Chondrocyte (in vitro differentiated cells): Measurements from ENCODE around the gene COL15A1. TPM values are rescaled to one million over a fixed set of nuclear protein-coding genes. Genes with fewer than 3 reads are reported as not detected.
A peak's percentile ranks its signal among the peaks of the same experiment; 100 is the strongest.
"Not testable (repeated sequence)": the region's sequence is repeated elsewhere in the genome, so short reads cannot be mapped to it uniquely, and the experiment has no call there.

Experiments
- DNase-seq: peaks from one replicate; pipeline ENCODE4 v3.0.0; 2021; ENCODE audit warnings: mixed read lengths, low spot score
- H3K27ac Mint-ChIP-seq: one replicate; pipeline ENCODE4 v1.8.0; 2021; ENCODE audit warnings: mild to moderate bottlenecking, moderate library complexity, mixed read lengths; ENCODE audit not compliant: unreplicated experiment
- H3K27me3 Mint-ChIP-seq: 2 replicates; pipeline ENCODE4 v1.8.0; 2021; ENCODE audit warnings: low read depth, mixed read lengths
- H3K36me3 Mint-ChIP-seq: 2 replicates; pipeline ENCODE4 v1.8.0; 2021; ENCODE audit warnings: low read depth, mixed read lengths
- H3K4me1 Mint-ChIP-seq: 2 replicates; pipeline ENCODE4 v1.8.0; 2021; ENCODE audit warnings: low read depth, mild to moderate bottlenecking, mixed read lengths
- H3K4me3 Mint-ChIP-seq: one replicate; pipeline ENCODE4 v1.8.0; 2021; ENCODE audit warnings: mild to moderate bottlenecking, moderate library complexity, mixed read lengths; ENCODE audit not compliant: unreplicated experiment
- H3K9me3 Mint-ChIP-seq: 2 replicates; pipeline ENCODE4 v1.8.0; 2021; ENCODE audit warnings: low read depth, mixed read lengths
- total RNA-seq: library from RNA; stranded (reverse); gene quantifications from 3 replicates; pipeline ENCODE4 v1.2.1, GENCODE V29; 2021
- TF ChIP-seq, protein P1 (sequence below): fragments of 200-600 bp; sonication (generic); IDR thresholded peaks from 2 replicates; pipeline ENCODE4 v1.5.0; 2021; ENCODE audit warnings: antibody characterized with exemption, mild to moderate bottlenecking, moderate library complexity

COL15A1 gene
- total RNA-seq, 1 donor from 2014 or later, result 5.4 TPM

- H3K4me1 Mint-ChIP-seq, result no peaks in the 10 kb centered on the region
- DNase-seq, result no peak
- no peak overlapping the region for H3K27ac Mint-ChIP-seq
- TF ChIP-seq, protein P1, sequence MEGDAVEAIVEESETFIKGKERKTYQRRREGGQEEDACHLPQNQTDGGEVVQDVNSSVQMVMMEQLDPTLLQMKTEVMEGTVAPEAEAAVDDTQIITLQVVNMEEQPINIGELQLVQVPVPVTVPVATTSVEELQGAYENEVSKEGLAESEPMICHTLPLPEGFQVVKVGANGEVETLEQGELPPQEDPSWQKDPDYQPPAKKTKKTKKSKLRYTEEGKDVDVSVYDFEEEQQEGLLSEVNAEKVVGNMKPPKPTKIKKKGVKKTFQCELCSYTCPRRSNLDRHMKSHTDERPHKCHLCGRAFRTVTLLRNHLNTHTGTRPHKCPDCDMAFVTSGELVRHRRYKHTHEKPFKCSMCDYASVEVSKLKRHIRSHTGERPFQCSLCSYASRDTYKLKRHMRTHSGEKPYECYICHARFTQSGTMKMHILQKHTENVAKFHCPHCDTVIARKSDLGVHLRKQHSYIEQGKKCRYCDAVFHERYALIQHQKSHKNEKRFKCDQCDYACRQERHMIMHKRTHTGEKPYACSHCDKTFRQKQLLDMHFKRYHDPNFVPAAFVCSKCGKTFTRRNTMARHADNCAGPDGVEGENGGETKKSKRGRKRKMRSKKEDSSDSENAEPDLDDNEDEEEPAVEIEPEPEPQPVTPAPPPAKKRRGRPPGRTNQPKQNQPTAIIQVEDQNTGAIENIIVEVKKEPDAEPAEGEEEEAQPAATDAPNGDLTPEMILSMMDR, result no peak
- H3K4me3 Mint-ChIP-seq, result no peak overlapping the region
- peaks cover 3% of the 10 kb centered on the region for H3K9me3 Mint-ChIP-seq
- peaks cover 4% of the 10 kb centered on the region for H3K27me3 Mint-ChIP-seq
- H3K36me3 Mint-ChIP-seq, result no peaks in the 10 kb centered on the region
Observed at GRCh38 chr9:99096409-99096808, 152.7 kb downstream of the COL15A1 start.

DNA sequence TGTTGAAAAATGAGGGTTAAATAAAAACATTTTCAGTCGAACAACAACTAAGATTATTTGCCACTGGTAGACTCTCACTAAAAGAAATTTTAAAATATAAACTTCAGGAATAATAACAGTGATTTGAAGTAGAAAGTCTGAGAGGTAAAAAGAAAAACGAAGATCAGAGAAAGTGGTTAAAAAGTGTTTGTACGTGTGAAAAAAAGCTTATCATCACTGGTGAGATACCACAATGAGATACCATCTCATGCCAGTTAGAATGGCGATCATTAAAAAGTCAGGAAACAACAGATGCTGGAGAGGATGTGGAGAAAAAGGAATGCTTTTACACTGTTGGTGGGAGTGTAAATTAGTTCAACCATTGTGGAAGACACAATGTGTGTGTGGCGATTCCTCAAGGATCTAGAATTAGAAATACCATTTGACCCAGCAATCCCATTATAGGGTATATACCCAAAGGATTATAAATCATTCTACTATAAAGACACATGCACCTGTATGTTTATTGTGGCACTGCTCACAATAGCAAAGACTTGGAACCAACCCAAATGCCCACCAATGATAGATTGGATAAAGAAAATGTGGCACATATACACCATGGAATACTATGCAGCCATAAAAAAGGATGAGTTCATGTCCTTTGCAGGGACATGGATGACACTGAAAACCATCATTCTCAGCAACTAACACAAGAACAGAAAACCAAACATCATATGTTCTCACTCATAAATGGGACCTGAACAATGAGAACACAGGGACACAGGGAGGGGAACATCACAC is 156.3 kb downstream of the COL15A1 start:
- not testable (repeated sequence) for H3K27me3 Mint-ChIP-seq, DNase-seq, H3K36me3 Mint-ChIP-seq, H3K4me3 Mint-ChIP-seq, H3K9me3 Mint-ChIP-seq, H3K27ac Mint-ChIP-seq
- H3K4me1 Mint-ChIP-seq, result peaks cover 22% of the 10 kb centered on the region

DNA sequence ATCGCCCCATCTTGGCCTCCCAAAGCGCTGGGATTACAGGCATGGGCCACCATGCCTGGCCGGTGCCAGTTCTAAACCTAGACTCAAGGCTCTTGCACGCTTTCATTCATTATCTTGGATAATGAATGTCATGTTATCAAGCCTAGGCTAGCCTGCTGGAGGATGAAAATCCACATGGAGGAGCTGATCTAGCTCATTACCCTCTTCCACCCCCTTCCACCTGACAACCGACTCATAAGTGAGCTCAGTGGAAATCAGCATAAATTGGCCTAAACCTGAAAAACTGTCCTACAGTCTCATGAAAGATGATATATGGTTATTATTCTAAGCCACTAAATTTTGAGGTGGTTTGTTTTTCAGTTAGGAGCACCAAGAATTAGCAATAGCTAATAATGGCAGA is 157.6 kb downstream of the COL15A1 start:
- Mint-ChIP-seq H3K27ac (no peak overlapping the region), H3K27me3 (peaks cover 4% of the 10 kb centered on the region), H3K4me1 (peaks cover 26% of the 10 kb centered on the region), H3K4me3 (no peak overlapping the region), H3K36me3 (no peaks in the 10 kb centered on the region), H3K9me3 (peaks cover 3% of the 10 kb centered on the region)
- TF ChIP-seq, protein P1, result no peak
- no peak for DNase-seq

- Mint-ChIP-seq H3K27me3 (peaks cover 2% of the 10 kb centered on the region), H3K4me3 (no peak overlapping the region), H3K9me3 (peaks cover 3% of the 10 kb centered on the region), H3K27ac (no peak overlapping the region), H3K4me1 (peaks cover 31% of the 10 kb centered on the region), H3K36me3 (no peaks in the 10 kb centered on the region)
- no peak for DNase-seq
- TF ChIP-seq, protein P1, result no peak
Observed at GRCh38 chr9:99101812-99102211, 158.1 kb downstream of the COL15A1 start.

GRCh38 chr9:99103054-99103895 is 159.6 kb downstream of the COL15A1 start:
- peaks cover 3% of the 10 kb centered on the region for H3K9me3 Mint-ChIP-seq
- no peaks in the 10 kb centered on the region for H3K36me3 Mint-ChIP-seq
- no peak for DNase-seq
- H3K27me3 Mint-ChIP-seq, result no peaks in the 10 kb centered on the region
- H3K4me1 Mint-ChIP-seq, result peaks cover 46% of the 10 kb centered on the region
- TF ChIP-seq, protein P1, result no peak
- H3K27ac Mint-ChIP-seq, result peak overlapping the region; percentile 87
- H3K4me3 Mint-ChIP-seq, result no peak overlapping the region
